ENCODE measurements around the gene CXCL17. TPM values are rescaled to one million over a fixed set of nuclear protein-coding genes. Genes with fewer than 3 reads are reported as not detected.
"Not testable (repeated sequence)": the region's sequence is repeated elsewhere in the genome, so short reads cannot be mapped to it uniquely, and the experiment has no call there.

The CXCL17 gene
- total RNA-seq, 1 donor from 2014 or later, result 1.1 TPM

DNA sequence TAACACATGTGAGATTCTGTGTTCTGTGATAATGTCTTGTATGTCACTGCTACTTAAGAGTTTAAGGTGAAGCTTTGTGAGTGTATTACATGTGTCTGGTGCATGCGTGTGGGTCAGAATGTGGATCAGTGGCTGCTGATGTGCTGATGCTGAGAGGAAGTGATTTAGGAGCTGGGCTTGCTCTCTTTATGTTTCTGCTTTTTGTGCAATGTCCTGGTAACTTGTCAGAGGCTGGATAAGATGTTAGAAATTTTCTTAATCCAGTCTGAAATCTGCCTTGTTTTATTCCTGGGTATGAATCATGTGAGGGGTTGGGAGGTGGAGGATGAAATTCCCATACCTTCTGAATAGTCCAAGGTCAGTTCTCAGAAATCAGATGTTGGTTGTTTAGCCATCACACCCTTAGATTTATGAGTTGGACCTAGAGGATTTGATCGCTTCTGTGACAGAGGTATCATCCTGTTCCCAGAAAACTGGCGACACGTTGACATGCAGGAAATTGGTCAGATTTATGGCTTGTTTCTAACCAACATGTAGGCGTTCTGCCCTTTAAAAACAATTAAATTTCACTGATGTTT, 24.5 kb upstream of the CXCL17 start:
- no peak overlapping the region for H3K4me3 ChIP-seq (ENCODE audit: low read depth, low read length)
- H3K27me3 ChIP-seq (ENCODE audit: control insufficient read depth, insufficient read depth, low read length), result no peaks in the 10 kb centered on the region
- FAIRE-seq, result no peak
- TF ChIP-seq, protein P1, sequence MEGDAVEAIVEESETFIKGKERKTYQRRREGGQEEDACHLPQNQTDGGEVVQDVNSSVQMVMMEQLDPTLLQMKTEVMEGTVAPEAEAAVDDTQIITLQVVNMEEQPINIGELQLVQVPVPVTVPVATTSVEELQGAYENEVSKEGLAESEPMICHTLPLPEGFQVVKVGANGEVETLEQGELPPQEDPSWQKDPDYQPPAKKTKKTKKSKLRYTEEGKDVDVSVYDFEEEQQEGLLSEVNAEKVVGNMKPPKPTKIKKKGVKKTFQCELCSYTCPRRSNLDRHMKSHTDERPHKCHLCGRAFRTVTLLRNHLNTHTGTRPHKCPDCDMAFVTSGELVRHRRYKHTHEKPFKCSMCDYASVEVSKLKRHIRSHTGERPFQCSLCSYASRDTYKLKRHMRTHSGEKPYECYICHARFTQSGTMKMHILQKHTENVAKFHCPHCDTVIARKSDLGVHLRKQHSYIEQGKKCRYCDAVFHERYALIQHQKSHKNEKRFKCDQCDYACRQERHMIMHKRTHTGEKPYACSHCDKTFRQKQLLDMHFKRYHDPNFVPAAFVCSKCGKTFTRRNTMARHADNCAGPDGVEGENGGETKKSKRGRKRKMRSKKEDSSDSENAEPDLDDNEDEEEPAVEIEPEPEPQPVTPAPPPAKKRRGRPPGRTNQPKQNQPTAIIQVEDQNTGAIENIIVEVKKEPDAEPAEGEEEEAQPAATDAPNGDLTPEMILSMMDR (IDR thresholded peaks at IDR 0.05; ENCODE audit: insufficient read depth, low read length, severe bottlenecking), result no peak
- H3K36me3 ChIP-seq (ENCODE audit: control insufficient read depth, insufficient read depth, low read length), result no peaks in the 10 kb centered on the region
- no peak for DNase-seq (ENCODE audit: low read depth)

DNA sequence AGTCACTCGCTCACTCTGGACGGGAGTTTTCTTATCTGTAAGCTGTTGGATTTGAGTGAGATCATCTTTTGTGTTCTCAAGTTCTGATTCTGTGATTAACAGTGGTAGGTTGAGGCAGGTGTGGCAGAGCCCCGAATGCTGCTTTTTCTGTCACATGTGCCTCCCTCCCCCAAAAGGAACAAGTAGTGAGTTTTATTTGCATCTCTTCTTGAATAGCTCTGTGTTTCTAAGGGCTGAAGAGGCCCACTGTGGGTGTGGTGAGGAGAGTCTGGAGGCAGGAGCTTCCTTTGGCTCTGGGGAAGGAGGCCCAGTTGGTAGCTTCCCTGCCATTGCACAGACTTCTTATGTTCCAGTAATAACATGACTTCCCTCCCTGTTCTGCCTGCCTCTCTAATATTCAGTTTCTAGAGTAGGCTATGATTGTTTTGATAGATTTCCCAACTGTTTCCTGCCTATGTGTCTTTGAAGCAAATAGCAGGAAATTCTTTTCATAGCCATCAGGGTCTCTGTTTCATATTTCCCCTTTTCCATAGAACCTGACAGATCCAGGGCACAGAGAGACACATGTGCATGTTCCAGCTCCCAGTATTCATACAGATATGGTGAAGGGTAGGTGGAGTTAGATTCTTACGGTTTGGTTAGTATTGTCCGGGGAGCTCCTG, 23.9 kb upstream of the CXCL17 start:
- Histone ChIP-seq H3K4me3 (ENCODE audit: low read depth, low read length) (no peak overlapping the region), H3K36me3 (ENCODE audit: control insufficient read depth, insufficient read depth, low read length) (no peaks in the 10 kb centered on the region), H3K27me3 (ENCODE audit: control insufficient read depth, insufficient read depth, low read length) (no peaks in the 10 kb centered on the region)
- DNase-seq (ENCODE audit: low read depth), result no peak
- peak; percentile 55 for FAIRE-seq
- TF ChIP-seq, protein P1 (IDR thresholded peaks at IDR 0.05; ENCODE audit: insufficient read depth, low read length, severe bottlenecking), result no peak

DNA sequence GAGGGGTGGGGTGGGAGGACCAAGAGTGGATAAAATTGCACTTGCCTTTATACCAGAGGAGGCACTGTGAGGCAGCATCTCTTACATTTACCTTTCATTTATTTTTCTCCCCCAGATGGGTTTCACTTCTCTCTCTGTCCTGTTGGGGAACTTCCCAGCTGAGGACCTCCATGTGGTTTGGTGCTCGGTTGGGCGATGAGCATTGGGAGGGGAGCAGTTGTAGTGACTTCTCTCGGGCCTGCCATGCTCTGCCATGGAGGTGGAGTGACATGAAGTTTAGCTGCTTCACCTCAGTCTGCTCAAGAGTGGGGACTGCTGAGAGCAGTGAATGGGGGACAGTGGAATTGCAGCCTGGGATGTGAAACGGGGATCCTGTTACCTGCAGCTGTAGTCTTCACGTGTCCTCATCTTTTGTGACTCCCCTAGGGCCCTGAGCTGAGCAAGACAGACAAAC, 23.1 kb upstream of the CXCL17 start:
- FAIRE-seq (no peak), DNase-seq (ENCODE audit: low read depth) (no peak)
- TF ChIP-seq, protein P1 (IDR thresholded peaks at IDR 0.05; ENCODE audit: insufficient read depth, low read length, severe bottlenecking), result no peak
- no peaks in the 10 kb centered on the region for H3K36me3 ChIP-seq (ENCODE audit: control insufficient read depth, insufficient read depth, low read length)
- H3K27me3 ChIP-seq (ENCODE audit: control insufficient read depth, insufficient read depth, low read length), result no peaks in the 10 kb centered on the region
- no peak overlapping the region for H3K4me3 ChIP-seq (ENCODE audit: low read depth, low read length)

DNA sequence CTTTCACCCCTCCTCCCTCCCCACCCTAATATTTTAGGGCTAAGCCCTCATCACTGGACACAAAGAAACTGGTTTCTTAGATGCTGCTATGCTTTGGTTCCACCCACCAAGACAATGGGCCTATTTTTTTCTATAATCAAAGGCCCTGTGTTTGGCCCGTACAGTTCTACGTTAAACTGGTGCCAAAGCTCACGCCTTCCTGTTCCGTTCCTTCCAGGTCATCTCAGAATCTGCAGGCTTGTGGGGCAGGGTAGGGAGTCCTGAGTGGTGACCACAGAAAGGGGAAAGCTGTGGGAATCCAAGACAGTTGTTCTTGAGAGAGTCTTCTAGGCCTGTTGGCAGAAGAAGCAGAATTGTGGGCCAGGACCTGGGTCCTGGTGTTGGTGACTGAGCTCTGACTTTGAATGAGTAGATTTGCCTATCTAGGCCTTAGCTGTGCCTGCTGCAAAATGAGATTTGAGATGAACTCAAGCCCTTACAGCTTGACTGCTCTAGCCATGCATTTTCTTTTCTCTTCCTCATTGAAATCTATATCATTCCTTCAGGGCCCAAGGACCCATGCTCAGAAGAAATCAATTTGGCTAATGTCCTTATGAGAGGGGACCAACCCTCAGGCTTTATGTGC, 19.1 kb upstream of the CXCL17 start:
- Histone ChIP-seq H3K4me3 (ENCODE audit: low read depth, low read length) (no peak overlapping the region), H3K27me3 (ENCODE audit: control insufficient read depth, insufficient read depth, low read length) (no peaks in the 10 kb centered on the region), H3K36me3 (ENCODE audit: control insufficient read depth, insufficient read depth, low read length) (no peaks in the 10 kb centered on the region)
- FAIRE-seq (no peak), DNase-seq (ENCODE audit: low read depth) (no peak)
- TF ChIP-seq, protein P1 (IDR thresholded peaks at IDR 0.05; ENCODE audit: insufficient read depth, low read length, severe bottlenecking), result no peak

DNA sequence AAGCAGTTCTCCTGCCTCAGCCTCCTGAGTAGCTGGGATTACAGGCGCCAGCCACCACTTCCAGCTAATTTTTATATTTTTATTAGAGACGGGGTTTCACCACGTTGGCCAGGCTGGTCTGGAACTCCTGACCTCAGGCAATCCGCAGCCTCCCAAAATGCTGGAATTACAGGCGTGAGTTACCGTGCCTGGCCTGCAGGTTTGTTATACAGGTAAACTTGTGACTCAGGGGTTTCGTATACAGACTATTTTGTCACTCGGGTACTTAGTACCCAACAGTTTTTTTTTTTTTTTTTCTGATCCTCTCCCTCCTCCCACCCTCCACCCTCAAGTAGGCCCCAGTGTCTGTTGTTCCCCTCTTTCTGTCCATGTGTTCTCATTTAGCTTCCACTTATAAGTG, 18.5 kb upstream of the CXCL17 start:
- FAIRE-seq; H3K27me3 ChIP-seq (ENCODE audit: control insufficient read depth, insufficient read depth, low read length); DNase-seq (ENCODE audit: low read depth); H3K36me3 ChIP-seq (ENCODE audit: control insufficient read depth, insufficient read depth, low read length); H3K4me3 ChIP-seq (ENCODE audit: low read depth, low read length): not testable (repeated sequence)

DNA sequence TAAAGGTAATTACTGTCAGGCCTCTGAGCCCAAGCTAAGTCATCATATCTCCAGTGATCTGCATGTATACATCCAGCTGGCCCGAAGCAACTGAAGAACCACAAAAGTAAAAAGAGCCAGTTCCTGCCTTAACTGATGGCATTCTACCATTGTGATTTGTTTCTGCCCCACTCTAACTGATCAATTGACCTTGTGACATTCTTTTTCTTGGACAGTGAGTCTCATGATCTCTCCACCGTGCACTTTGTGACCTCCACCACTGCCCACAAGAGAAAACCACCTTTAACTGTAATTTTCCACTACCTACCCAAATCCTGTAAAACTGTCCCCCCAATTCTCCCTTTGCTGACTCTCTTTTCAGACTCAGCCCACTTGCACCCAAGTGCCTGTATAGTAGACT, 17.2 kb upstream of the CXCL17 start:
- H3K36me3 ChIP-seq (ENCODE audit: control insufficient read depth, insufficient read depth, low read length), result no peaks in the 10 kb centered on the region
- H3K27me3 ChIP-seq (ENCODE audit: control insufficient read depth, insufficient read depth, low read length), result no peaks in the 10 kb centered on the region
- no peak overlapping the region for H3K4me3 ChIP-seq (ENCODE audit: low read depth, low read length)
- FAIRE-seq, result no peak
- no peak for DNase-seq (ENCODE audit: low read depth)
- TF ChIP-seq, protein P1 (IDR thresholded peaks at IDR 0.05; ENCODE audit: insufficient read depth, low read length, severe bottlenecking), result no peak

Measured in bronchial epithelial cell (primary cell).